ENCODE measurements around the gene RPL19.

DNA sequence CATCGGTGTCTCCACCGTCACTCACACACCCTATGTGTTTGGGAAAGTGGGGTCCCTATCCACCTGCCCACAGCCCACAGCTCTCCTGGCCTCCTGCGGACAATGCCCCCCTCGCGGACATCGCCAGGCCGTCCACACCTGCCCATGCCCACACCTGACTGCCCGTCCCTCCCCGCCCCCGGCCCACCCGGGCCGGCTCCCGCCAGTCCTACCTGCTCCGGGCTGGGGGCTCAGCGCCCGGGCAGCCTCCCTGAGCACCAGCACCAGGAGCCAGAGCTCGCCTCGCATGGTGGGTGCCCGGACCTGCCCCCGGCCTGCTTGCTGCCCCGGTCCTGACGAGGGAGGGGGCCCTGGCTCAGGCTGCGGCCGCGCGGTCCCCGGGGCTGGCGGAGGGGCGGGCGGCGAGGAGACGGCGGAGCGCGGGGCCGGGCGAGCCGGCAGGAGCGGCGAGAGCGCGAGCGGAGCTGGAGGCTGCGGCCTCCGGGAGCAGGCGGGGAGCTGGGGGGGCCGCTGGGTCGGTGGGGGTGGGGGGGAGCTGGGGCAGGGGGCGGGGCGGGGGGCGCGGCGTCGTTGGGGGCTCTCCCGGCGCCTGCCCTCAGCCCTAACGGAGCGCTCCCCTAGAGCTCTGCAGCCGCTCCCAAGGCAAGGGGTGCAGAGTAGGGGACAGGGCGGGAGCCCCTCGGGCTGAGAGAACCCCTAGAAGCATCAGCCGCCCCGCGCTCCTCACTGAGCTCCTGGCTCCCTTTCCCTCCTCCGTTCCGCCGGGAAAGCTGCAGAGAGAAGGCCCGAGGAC is 48.7 kb upstream of the RPL19 start, which contains the start of gene PLXDC1:
- TF ChIP-seq, protein P1, sequence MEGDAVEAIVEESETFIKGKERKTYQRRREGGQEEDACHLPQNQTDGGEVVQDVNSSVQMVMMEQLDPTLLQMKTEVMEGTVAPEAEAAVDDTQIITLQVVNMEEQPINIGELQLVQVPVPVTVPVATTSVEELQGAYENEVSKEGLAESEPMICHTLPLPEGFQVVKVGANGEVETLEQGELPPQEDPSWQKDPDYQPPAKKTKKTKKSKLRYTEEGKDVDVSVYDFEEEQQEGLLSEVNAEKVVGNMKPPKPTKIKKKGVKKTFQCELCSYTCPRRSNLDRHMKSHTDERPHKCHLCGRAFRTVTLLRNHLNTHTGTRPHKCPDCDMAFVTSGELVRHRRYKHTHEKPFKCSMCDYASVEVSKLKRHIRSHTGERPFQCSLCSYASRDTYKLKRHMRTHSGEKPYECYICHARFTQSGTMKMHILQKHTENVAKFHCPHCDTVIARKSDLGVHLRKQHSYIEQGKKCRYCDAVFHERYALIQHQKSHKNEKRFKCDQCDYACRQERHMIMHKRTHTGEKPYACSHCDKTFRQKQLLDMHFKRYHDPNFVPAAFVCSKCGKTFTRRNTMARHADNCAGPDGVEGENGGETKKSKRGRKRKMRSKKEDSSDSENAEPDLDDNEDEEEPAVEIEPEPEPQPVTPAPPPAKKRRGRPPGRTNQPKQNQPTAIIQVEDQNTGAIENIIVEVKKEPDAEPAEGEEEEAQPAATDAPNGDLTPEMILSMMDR (IDR thresholded peaks at IDR 0.05): no peak
- no peak for TF ChIP-seq POLR2A (IDR thresholded peaks at IDR 0.05)

All from testis (tissue), 2 donors.